K562 (cell line): ENCODE data around the gene DCT.

ENCODE experiments used
- CXXC5 ChIP-seq: fragments of 250-450 bp; sonication (Bioruptor Pico); IDR thresholded peaks from 2 replicates; pipeline ENCODE4 v1.8.0; 2022; ENCODE audit warnings: inconsistent platforms, mild to moderate bottlenecking, moderate library complexity
- EHMT2 ChIP-seq: fragments of 450-650 bp; IDR thresholded peaks from 2 replicates; pipeline ENCODE4 v1.6.1; 2018; ENCODE audit warnings: antibody characterized with exemption
- GTF2B ChIP-seq: IDR thresholded peaks from 2 replicates; pipeline ENCODE4 v1.6.1; 2011; ENCODE audit not compliant: insufficient read length; ENCODE audit errors: extremely low read depth
- MCM2 ChIP-seq: fragments of 450-650 bp; IDR thresholded peaks from 2 replicates; pipeline ENCODE4 v1.6.1; 2017; ENCODE audit warnings: low read depth, mild to moderate bottlenecking
- RCOR1 ChIP-seq, 2 experiments: IDR thresholded peaks; 2 replicates each; pipeline ENCODE4 v1.6.1; 2012; ENCODE audit warnings: low read depth in 2 of 2, low read length in 2 of 2, borderline replicate concordance in 1 of 2, improper control_type of control experiment in 1 of 2

GRCh38 chr13:94483970-94484369 is 4.5 kb upstream of the DCT start:
- TF ChIP-seq EHMT2: no peak
- no peak for TF ChIP-seq CXXC5
- TF ChIP-seq RCOR1 (IDR thresholded peaks at IDR 0.05; ENCODE audit: borderline replicate concordance in 1 of 2, low read depth in 2 of 2, low read length in 2 of 2): no peak
- no peak for TF ChIP-seq MCM2
- TF ChIP-seq GTF2B: no peak
